ENCODE results near the gene REXO5. TPM values are rescaled to one million over a fixed set of nuclear protein-coding genes. Genes with fewer than 3 reads are reported as not detected.

The REXO5 gene
- total and polyA plus RNA-seq, 8 donors = 2.9 to 16.3 (median 11.9) TPM

DNA sequence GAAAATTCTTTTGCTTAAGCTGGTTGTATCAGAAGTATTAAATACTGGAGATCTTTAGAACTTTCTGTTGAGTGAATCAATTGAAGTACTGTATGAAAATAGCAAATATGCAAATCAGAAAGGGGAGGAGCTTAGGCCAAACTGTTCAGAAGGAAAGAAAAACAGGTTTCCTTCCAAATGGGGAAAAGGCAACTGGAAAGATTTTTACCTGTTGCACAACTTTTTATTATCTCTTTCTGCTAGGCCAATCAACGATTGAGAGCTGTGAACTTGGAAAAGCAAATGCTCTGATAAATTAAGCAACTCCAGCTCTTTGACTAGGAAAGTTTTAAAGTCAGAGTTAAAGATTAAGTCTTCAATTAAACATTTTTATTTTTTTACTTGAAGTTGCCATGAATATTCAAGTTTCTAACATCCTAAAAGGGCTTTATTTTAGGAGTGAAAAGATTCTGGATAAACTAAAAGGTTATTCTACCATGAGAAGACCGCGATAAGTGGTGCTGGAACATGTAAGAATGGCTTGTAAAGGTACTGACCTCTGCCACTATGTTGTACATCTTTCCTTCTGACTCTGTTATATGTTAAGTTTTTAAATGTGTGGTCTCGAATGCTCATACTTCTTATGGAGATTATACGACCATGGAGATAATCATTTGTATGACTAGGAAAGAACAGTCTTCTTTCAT is 77.4 kb downstream of the REXO5 start:
- TF ChIP-seq, protein P1, sequence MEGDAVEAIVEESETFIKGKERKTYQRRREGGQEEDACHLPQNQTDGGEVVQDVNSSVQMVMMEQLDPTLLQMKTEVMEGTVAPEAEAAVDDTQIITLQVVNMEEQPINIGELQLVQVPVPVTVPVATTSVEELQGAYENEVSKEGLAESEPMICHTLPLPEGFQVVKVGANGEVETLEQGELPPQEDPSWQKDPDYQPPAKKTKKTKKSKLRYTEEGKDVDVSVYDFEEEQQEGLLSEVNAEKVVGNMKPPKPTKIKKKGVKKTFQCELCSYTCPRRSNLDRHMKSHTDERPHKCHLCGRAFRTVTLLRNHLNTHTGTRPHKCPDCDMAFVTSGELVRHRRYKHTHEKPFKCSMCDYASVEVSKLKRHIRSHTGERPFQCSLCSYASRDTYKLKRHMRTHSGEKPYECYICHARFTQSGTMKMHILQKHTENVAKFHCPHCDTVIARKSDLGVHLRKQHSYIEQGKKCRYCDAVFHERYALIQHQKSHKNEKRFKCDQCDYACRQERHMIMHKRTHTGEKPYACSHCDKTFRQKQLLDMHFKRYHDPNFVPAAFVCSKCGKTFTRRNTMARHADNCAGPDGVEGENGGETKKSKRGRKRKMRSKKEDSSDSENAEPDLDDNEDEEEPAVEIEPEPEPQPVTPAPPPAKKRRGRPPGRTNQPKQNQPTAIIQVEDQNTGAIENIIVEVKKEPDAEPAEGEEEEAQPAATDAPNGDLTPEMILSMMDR (IDR thresholded peaks at IDR 0.05) = no peak
- no peak for DNase-seq
- H3K9me3 ChIP-seq = no peaks in the 10 kb centered on the region
- peaks cover 11 to 70% of the 10 kb centered on the region in 2 donors for H3K4me1 ChIP-seq
- no peak for ATAC-seq
- no peak overlapping the region for H3K4me3 ChIP-seq
- H3K36me3 ChIP-seq = no peaks in the 10 kb centered on the region
- no peaks in the 10 kb centered on the region for H3K27me3 ChIP-seq
- H3K27ac ChIP-seq = peak overlapping the region; percentile 41 to 49
- intact Hi-C loops (cut with DNase I) = no loop called here

DNA sequence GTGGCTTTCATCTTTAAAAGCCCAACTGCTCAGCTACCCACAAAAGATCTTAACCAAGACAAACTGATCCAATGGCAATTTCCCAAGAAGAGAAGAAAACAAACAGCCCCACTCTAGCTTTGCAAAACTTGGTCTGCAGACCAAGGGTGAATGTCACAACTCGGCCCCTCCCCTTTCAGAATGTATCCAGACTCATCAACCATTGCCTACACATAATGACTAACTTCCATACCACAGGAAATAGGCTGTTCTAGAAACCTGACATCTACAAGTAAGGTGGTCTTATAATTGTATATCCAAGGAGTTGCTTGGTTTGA is 77.9 kb downstream of the REXO5 start:
- Histone ChIP-seq H3K27ac (peak overlapping the region; percentile 41 to 49), H3K9me3 (no peaks in the 10 kb centered on the region), H3K36me3 (no peaks in the 10 kb centered on the region), H3K4me1 (peaks cover 6 to 65% of the 10 kb centered on the region in 2 donors), H3K4me3 (no peak overlapping the region), H3K27me3 (no peaks in the 10 kb centered on the region)
- intact Hi-C loops (cut with DNase I) = no loop called here
- TF ChIP-seq, protein P1 (IDR thresholded peaks at IDR 0.05) = no peak
- DNase-seq (no peak), ATAC-seq (no peak)

DNA sequence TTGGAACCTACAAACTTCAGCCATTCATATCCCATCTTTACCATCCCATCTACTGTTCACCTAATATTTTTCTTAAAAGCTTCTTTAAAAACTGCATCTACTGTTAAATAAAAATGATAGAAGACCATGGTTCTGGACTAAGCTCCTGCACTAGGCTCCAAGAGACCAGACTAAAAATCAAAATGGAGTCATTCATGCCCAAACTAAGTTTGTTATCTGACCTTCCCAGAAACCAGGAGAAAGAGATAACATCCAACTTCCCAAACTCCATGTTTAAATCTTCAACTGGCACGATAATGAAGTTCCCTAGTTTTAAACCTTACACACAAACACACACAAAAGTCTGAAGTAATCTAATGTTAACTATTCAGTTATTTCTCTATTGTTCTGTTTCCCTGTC is 80.0 kb downstream of the REXO5 start:
- Histone ChIP-seq H3K27ac (no peak overlapping the region), H3K27me3 (no peaks in the 10 kb centered on the region), H3K36me3 (peaks cover 0 to 11% of the 10 kb centered on the region in 2 donors), H3K4me3 (no peak overlapping the region), H3K4me1 (peaks cover 0 to 59% of the 10 kb centered on the region in 2 donors), H3K9me3 (no peaks in the 10 kb centered on the region)
- TF ChIP-seq, protein P1 (IDR thresholded peaks at IDR 0.05) = no peak
- no peak for ATAC-seq
- intact Hi-C loops (cut with DNase I) = no loop called here
- no peak for DNase-seq

DNA sequence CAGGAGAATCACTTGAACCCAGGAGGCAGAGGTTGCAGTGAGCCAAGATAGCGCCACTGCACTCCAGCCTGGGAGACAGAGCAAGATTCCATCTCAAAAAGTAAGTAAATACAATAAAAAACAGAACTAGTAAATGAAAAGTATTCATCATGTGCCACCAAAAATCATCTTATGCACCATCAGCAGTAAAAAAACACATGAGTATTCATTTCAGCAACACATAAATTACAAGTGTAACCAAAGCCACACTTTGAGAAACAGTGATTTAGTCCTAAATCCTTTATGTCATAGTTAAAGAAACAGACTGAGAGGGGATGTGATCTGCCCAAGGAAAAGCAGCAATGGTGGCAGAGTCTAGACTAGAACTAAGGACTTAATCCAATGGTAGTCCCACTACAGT is 80.9 kb downstream of the REXO5 start:
- Histone ChIP-seq H3K4me1 (peaks cover 0 to 56% of the 10 kb centered on the region in 2 donors), H3K9me3 (no peaks in the 10 kb centered on the region), H3K4me3 (no peak overlapping the region), H3K36me3 (peaks cover 0 to 20% of the 10 kb centered on the region in 2 donors), H3K27ac (no peak overlapping the region), H3K27me3 (no peaks in the 10 kb centered on the region)
- TF ChIP-seq, protein P1 (IDR thresholded peaks at IDR 0.05) = no peak
- DNase-seq = no peak
- intact Hi-C loops (cut with DNase I) = no loop called here
- ATAC-seq = no peak

DNA sequence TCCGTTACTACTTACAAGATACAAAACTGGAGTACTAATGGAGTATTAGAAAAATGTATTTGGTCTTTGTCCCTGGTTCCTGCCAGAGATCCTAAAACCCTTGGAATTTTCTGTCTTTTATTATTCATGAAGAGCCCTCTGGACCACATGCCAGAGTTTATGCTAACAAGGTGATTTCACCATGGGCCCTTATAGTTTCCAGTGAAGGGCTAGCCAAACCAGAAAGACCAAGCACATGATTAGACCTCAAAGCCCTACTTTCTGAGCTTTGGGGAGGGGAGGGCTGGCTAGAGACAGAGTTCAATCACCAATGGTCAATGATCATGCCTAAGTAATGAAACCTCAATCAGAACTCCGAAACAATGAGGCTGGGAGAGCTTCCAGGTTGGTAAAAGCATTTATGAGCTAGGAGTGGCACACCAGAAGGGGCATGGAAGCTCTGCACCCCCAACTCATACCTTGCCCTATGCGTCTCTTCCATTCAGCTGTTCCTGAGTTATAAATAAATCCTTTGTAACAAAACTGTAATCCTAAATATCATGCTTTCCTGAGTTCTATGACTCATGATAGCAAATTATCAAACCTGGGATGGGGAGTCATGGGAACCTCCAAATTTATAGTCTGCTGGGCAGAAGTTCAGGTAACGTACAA is 83.4 kb downstream of the REXO5 start:
- ATAC-seq (peak; percentile 80), DNase-seq (no peak)
- H3K27me3 ChIP-seq = no peaks in the 10 kb centered on the region
- intact Hi-C loops (cut with DNase I) = no loop called here
- TF ChIP-seq, protein P1 (IDR thresholded peaks at IDR 0.05) = no peak
- H3K4me1 ChIP-seq = peaks cover 0 to 43% of the 10 kb centered on the region in 2 donors
- no peaks in the 10 kb centered on the region for H3K9me3 ChIP-seq
- no peak overlapping the region for H3K4me3 ChIP-seq
- no peak overlapping the region for H3K27ac ChIP-seq
- peaks cover 0 to 43% of the 10 kb centered on the region in 2 donors for H3K36me3 ChIP-seq

Measured in left lung (tissue), 10 donors.